Keratinocyte (primary cell): ENCODE results near the gene ZNF106. TPM values are rescaled to one million over a fixed set of nuclear protein-coding genes. Genes with fewer than 3 reads are reported as not detected.

Source experiments
- DNase-seq: peaks from one replicate; pipeline ENCODE4 v3.0.0-alpha.2; 2011; ENCODE audit warnings: low read depth, missing footprints, low spot score
- FAIRE-seq: peaks from 2 replicates; lab custom pipeline; 2011; peaks lifted over from hg19 to GRCh38; lab: Jason Lieb, UNC
- H2AFZ ChIP-seq: 2 replicates; pipeline ENCODE4 v1.6.0; 2012; ENCODE audit warnings: low read length, control low read depth, inconsistent platforms; ENCODE audit not compliant: control insufficient read depth
- H3K27ac ChIP-seq: 2 replicates; pipeline ENCODE4 v1.5.1; 2011; ENCODE audit warnings: low read length; ENCODE audit not compliant: control insufficient read depth, insufficient read depth
- H3K27me3 ChIP-seq: 3 replicates; pipeline ENCODE4 v1.6.0; 2011; ENCODE audit warnings: low read length; ENCODE audit not compliant: control insufficient read depth, insufficient read depth; ENCODE audit errors: extremely low read depth
- H3K36me3 ChIP-seq, 2 experiments: 2 replicates in 1 of 2; 3 replicates in 1 of 2; pipeline ENCODE4 v1.5.1; 2011; ENCODE audit warnings: low read length in 2 of 2, mild to moderate bottlenecking in 1 of 2; ENCODE audit not compliant: control insufficient read depth in 2 of 2, insufficient read depth in 2 of 2; ENCODE audit errors: extremely low read depth in 1 of 2
- H3K4me1 ChIP-seq: 3 replicates; pipeline ENCODE4 v1.5.1; 2011; ENCODE audit warnings: low read length; ENCODE audit not compliant: control insufficient read depth, insufficient read depth; ENCODE audit errors: extremely low read depth
- H3K4me2 ChIP-seq: 3 replicates; pipeline ENCODE4 v1.6.0; 2011; ENCODE audit warnings: low read depth, low read length; ENCODE audit not compliant: control insufficient read depth, insufficient read depth; ENCODE audit errors: extremely low read depth
- H3K4me3 ChIP-seq, 3 experiments: fragments of 200-600 bp in 1 of 3; sonication (generic) in 1 of 3; 2 replicates in 2 of 3; 3 replicates in 1 of 3; pipeline ENCODE4 v1.5.1; 2011 to 2016; ENCODE audit warnings: low read length in 3 of 3, mild to moderate bottlenecking in 3 of 3, control low read depth in 2 of 3, inconsistent platforms in 1 of 3, low read depth in 1 of 3, mixed read lengths in 1 of 3, mixed run types in 1 of 3, moderate library complexity in 1 of 3; ENCODE audit not compliant: control insufficient read depth in 2 of 3, insufficient read depth in 2 of 3; ENCODE audit errors: extremely low read depth in 1 of 3
- H3K79me2 ChIP-seq: 2 replicates; pipeline ENCODE4 v1.6.0; 2012; ENCODE audit warnings: low read length; ENCODE audit not compliant: control insufficient read depth, insufficient read depth
- H3K9ac ChIP-seq: 3 replicates; pipeline ENCODE4 v1.6.0; 2011; ENCODE audit warnings: low read length; ENCODE audit not compliant: control insufficient read depth, insufficient read depth; ENCODE audit errors: extremely low read depth
- H3K9me1 ChIP-seq: 3 replicates; pipeline ENCODE4 v1.6.0; 2011; ENCODE audit warnings: low read length; ENCODE audit not compliant: control insufficient read depth, insufficient read depth; ENCODE audit errors: extremely low read depth
- H3K9me3 ChIP-seq: 2 replicates; pipeline ENCODE4 v1.5.1; 2012; ENCODE audit warnings: low read depth, low read length; ENCODE audit not compliant: control insufficient read depth
- H4K20me1 ChIP-seq: 3 replicates; pipeline ENCODE4 v1.6.0; 2011; ENCODE audit warnings: low read length; ENCODE audit not compliant: control insufficient read depth, insufficient read depth; ENCODE audit errors: extremely low read depth
- CTCF ChIP-seq, 3 experiments: IDR thresholded peaks in 1 of 3; conservative IDR thresholded peaks in 1 of 3; optimal IDR thresholded peaks in 1 of 3; 2 replicates in 2 of 3; 3 replicates in 1 of 3; pipeline versions ENCODE3 to v1.5.1; 2011; ENCODE audit warnings: low read length in 3 of 3, mild to moderate bottlenecking in 3 of 3, moderate library complexity in 2 of 3, control low read depth in 1 of 3, inconsistent platforms in 1 of 3; ENCODE audit not compliant: insufficient read depth in 2 of 3; ENCODE audit errors: extremely low read depth in 1 of 3
- EZH2 ChIP-seq: IDR thresholded peaks from one replicate; pipeline ENCODE4 v1.6.1; 2012; ENCODE audit warnings: inconsistent platforms, mild to moderate bottlenecking, low read length, moderate library complexity
- dilution Hi-C: fragments of 300-500 bp; cut with MboI; formaldehyde crosslinking; loops from one replicate; pipeline ENCODE4 v1.7.0; 2020; ENCODE audit warnings: low sequenced_read_pairs; ENCODE audit not compliant: extremely low pct_ligation_motif_present
- polyA plus RNA-seq, 5 experiments: library from polyadenylated mRNA; depleted of rRNA in 3 of 5; stranded (reverse) in 3 of 5; stranded (forward) in 1 of 5; unstranded in 1 of 5; fragments of >200 nt; gene quantifications; 1 replicate in 1 of 5; 2 replicates in 3 of 5; 3 replicates in 1 of 5; pipeline versions ENCODE4 v1.2.1 to v1.2.3, GENCODE V29; 2011 to 2012; ENCODE audit warnings: missing spikeins in 2 of 5, low read depth in 1 of 5, low replicate concordance in 1 of 5

ZNF106 gene
- polyA plus RNA-seq, 1 donor (not counting 4 experiments of a cell fraction or from before 2014, with no cell fraction given), result 24.6 TPM

DNA sequence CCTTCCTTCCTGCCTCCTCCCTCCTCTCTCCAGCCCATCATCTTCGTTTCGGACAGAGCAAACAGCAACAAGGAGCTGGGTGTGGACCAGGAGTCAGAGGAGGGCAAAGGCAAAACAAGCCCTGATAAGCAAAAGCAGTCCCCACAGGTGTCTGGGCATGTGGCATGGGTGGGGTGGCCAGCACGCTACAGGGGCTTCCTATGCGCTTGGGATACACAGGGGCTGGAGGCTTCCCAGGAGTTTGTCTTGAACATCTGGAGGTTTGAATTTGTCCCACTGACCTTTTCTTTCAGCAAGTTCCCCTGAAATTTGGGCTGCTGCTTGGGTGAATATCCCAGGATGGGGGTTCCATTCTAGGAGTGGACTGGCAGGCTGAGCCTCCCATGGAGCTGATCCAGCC is 82.8 kb downstream of the ZNF106 start:
- Histone ChIP-seq H3K27ac (no peak overlapping the region), H3K4me2 (no peak overlapping the region), H3K4me3 (no peak overlapping the region), H3K9me1 (no peaks in the 10 kb centered on the region), H3K36me3 (peaks cover 5 to 24% of the 10 kb centered on the region in 2 experiments), H3K27me3 (no peaks in the 10 kb centered on the region), H4K20me1 (no peaks in the 10 kb centered on the region), H3K9me3 (no peaks in the 10 kb centered on the region), H3K4me1 (peaks cover 10% of the 10 kb centered on the region), H3K79me2 (no peaks in the 10 kb centered on the region), H3K9ac (no peak overlapping the region), H2AFZ (no peak overlapping the region)
- TF ChIP-seq CTCF (optimal IDR thresholded peaks at IDR 0.05 in 1 of 3, IDR thresholded peaks at IDR 0.05 in 1 of 3, conservative IDR thresholded peaks at IDR 0.05 in 1 of 3; ENCODE audit: extremely low read depth in 1 of 3, insufficient read depth in 2 of 3, low read length in 3 of 3) (no peak), EZH2 (no peak)
- dilution Hi-C loops, result no loop called here
- DNase-seq, result no peak
- FAIRE-seq, result no peak

- FAIRE-seq, result no peak
- H3K36me3 ChIP-seq, result peaks cover 0 to 24% of the 10 kb centered on the region in 2 experiments
- H4K20me1 ChIP-seq, result no peaks in the 10 kb centered on the region
- H3K4me2 ChIP-seq, result no peak overlapping the region
- no peak overlapping the region for H2AFZ ChIP-seq
- H3K79me2 ChIP-seq, result no peaks in the 10 kb centered on the region
- dilution Hi-C loops, result no loop called here
- H3K27ac ChIP-seq, result no peak overlapping the region
- H3K9ac ChIP-seq, result no peak overlapping the region
- H3K9me3 ChIP-seq, result no peaks in the 10 kb centered on the region
- H3K27me3 ChIP-seq, result no peaks in the 10 kb centered on the region
- H3K4me1 ChIP-seq, result peaks cover 10% of the 10 kb centered on the region
- H3K4me3 ChIP-seq, result no peak overlapping the region
- no peak for DNase-seq
- no peak for TF ChIP-seq CTCF (optimal IDR thresholded peaks at IDR 0.05 in 1 of 3, IDR thresholded peaks at IDR 0.05 in 1 of 3, conservative IDR thresholded peaks at IDR 0.05 in 1 of 3; ENCODE audit: extremely low read depth in 1 of 3, insufficient read depth in 2 of 3, low read length in 3 of 3)
- no peaks in the 10 kb centered on the region for H3K9me1 ChIP-seq
These were observed 85.0 kb downstream of the ZNF106 start for GRCh38 chr15:42405863-42406482.
